GM21717 (cell line): Measurements from ENCODE around the gene ARPC2.
A peak's percentile ranks its signal among the peaks of the same experiment; 100 is the strongest.
"Not testable (repeated sequence)": the region's sequence is repeated elsewhere in the genome, so short reads cannot be mapped to it uniquely, and the experiment has no call there.

Source experiments
- ATAC-seq: cut with Tn5 transposase; IDR thresholded peaks from one replicate; pipeline ENCODE4 v1.9.1; 2021; ENCODE audit warnings: mild to moderate bottlenecking, moderate library complexity; ENCODE audit not compliant: unreplicated experiment

ARPC2 gene

DNA sequence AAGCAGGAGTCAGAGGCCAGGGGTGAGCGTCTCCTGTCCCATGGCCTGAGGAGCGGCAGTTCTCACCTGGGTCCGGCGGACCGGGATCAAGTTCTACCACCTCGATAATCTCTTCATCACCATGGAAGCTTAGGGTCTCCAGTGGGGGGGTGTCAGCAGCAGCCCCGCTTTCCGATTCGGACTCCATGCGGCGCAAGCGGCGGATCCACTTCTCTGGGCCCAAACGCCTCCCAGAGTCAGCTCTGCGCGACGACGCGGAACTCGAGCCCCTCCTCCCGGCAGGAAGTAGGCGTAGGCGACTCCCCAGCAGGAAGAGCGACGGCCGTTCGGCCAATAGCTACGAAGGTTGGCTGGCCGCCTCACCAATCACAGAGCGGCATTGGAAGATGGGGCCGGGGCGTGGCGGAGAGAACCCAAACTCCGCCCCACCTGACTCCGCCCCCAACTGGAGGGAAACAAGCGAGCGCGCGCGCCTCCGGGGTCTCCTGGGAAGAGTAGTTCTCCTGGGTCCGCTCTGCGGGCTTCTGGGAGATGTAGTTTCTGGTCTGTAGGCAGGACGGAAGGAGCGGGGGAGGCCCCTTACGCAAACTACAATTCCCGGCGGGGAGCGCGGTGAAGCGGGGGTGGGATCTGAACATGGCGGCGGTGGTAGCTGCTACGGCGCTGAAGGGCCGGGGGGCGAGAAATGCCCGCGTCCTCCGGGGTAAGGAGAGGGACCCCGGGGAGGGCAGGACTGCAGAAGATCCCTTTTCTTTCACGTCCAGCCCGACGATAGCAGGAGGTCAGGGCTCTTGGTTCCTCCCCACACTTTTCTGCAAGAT lies 53.1 kb downstream of the ARPC2 start, which contains the start of the genes AAMP and PNKD:
Gene AAMP, minus strand, starts transcription at position 238 of the 821 bp plus-strand sequence. Its CDS starts 51 bp downstream, at position 187.
Gene PNKD, plus strand, starts transcription at position 620 of the 821 bp plus-strand sequence. Its CDS starts 17 bp downstream, at position 637.
- ATAC-seq = peak; percentile 89

DNA sequence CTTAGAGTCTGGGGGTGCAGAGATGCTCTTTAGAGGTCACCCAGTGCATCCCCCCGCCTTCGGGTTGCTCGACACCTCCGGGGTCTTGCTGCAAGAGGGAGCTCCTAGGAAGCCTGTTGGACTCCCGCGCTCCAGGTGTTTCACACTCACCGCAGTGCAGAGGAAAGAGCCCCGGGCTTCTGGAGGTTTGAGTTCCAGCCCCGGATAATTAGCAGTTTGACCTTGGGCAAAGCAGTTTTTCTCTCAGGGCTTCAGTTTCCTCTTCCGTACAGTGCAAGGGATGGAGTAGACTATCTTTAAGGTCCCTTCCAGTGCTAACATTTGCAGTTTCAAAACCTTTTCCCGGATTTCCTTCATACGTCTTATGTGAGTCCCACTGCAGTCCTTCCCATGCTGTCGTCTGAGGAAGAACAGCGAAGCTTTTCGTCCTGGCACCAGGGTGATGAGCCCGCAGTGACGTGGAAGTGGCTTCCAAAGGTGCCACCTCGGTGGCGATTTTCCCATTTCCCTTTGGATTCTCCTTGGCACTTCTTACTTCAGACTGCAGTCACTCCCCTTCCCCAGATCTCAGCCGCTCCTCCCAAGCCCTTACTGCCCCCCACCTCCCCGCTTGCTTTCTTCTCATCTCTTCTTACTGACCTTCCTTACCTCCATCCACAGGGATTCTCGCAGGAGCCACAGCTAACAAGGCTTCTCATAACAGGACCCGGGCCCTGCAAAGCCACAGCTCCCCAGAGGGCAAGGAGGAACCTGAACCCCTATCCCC lies 53.9 kb downstream of the ARPC2 start:
- no peak for ATAC-seq

DNA sequence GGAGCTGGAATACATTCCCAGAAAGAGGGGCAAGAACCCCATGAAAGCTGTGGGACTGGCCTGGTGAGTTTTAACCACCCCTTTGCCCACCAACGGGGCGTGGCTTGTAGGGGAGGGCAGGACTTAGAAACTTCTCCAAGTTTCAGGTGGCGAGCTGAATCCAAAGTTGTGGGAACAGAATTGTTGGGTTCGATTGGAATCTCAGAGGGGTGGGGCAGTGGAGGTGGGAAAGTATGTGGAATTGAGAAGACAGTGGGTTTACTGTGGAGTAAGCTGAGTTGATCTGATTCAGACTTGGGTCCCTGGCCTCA lies 54.5 kb downstream of the ARPC2 start:
- ATAC-seq = no peak

DNA sequence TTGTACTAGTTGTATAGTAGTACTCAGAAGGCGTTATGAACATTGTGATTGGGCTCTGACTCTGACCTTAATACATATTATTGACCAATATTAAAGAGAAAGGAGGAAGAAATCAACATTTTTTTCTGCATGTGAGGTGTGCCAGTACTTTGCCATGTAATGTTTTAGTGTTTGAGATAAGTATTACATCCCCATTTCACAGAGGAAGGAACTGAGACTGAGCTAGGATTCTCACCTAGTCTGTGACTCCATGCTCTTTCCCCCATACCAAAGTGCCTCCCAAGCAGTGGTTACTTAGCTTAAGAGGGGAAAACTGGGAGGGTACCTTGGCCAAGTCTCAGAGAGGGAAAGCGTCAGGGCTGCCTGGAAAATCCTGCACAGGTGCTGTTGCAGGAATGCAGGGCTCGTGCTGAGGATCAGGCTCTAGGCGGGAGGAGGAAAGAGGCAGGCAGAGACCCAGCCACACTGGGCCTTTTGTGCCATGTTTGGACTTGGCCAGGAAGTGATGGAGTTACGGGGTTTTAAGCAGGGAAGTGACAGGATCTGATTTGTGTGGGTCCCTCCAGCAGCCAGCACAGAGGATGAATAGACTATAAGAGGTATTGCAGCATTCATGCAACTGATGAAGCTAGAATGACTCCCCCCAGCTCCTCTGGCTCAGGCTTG lies 55.0 kb downstream of the ARPC2 start:
- no peak for ATAC-seq

DNA sequence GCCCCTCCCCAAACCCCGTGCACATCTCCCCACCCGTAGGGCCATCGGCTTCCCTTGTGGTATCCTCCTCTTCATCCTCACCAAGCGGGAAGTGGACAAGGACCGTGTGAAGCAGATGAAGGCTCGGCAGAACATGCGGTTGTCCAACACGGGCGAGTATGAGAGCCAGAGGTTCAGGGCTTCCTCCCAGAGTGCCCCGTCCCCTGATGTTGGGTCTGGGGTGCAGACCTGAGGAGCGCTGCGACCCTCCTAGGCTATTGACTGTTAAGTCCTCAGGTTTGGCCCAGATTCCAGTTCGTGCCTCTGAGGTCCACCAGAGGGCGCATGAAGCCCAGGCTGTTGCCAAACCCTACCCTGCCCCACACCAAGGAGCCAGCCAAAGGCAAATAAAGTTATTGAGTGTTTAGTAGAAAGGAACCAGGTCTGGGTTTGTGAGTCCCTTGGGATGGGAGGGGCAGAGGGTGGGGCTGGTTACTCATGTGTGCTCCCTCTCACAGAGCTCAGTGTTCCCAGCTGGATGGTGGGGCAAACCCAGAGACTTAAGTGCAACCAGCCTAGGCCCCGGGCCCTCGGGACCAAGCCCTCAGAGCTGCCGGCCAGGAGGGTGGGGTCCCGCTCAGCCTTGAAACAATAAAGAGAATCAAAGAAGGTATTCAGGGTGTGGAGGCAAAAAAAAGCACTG lies 55.7 kb downstream of the ARPC2 start:
- no peak for ATAC-seq

DNA sequence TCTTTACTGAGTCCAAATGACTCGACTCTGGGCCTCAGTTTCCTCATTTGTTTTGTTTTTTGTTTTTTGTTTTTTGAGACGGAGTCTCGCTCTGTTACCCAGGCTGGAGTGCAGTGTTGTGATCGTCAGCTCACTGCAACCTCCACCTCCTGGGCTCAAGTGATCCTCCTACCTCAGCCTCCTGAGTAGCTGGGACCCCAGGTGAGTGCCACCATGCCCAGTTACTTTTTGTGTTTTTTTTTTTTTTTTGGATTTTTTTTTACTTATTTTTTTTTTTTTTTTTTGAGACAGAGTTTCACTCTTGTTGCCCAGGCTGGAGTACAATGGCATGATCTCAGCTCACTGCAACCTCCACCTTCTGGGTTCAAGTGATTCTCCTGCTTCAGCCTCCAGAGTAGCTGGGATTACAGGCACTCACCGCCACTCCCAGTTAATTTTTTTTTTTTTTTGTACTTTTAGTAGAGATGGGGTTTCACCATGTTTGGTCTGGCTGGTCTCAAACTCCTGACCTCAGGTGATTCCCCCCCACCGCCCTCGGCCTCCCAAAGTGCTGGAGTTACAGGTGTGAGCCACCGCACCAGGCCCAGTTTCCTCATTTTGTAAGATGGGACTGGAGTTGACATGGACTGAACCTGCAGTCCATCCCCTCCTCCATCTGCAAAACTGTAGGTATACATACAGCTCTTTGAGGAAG lies 56.4 kb downstream of the ARPC2 start:
- ATAC-seq = not testable (repeated sequence)

DNA sequence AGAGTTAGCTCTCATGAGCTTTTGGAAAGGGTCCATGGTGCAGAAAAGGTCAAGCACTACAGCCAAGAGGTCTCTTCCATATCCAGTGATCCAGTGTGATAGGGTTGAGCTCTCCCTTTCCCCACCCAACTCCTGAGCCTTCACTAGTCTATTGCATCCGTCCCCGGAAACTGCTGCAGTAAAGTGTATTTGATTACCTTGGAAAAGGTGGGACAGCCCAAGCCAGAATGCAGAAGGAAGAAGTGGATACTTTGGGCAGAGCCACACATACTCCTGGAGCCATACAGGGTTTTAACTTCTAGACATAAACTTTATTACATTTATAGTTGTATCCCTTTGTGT lies 56.9 kb downstream of the ARPC2 start:
- ATAC-seq = no peak

DNA sequence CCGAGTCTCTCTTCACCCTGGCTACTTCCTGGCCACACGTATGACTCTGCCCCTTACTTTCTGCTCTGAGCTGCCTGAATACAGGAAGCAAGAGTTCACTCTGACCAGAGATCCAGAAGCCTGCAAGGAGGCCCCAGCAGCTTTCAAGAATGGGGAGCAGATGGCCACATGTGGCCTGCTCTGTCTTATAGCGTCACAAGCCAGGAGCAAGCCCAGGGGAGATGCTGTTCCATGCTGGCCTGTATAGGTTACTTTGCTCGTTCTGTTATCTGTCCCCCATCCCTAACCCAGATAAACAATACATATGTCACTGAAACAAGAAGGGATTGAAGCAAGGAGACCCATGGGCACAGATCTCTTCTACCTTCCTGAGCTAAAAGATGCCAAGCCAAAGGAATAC lies 57.6 kb downstream of the ARPC2 start:
- ATAC-seq = no peak

DNA sequence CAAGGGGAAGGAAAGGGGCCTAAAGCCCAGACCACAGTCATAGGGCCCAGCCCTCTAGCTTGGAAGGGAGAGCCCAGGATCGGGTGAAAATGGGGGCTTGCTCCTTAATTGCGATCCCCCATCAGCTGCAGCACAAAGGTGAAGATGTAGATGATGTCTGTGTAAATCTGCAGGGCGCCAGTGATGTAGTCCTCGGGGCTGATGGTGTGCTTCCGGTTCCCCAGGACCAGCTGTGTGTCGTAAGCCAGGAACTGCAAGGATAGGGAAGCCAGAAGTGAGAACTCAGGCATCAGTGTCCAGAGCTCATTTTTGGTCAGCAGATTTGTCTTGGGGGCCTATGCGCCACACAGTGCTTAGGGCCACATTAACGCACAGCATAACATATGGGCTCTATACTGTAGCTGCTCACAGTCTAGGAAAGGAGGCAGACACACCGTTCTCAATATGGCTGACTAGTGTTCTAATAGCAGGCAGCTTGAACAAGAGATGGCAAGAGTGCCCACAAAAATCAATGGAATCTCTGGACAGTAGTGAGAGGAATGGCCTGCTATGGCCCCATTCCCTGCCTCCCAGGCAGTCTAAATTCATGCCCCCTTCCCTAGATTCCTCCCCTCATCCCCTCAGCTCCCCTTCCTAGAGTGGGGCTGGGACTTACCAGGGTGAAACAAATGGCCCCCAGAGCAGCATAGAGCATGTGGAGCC lies 58.5 kb downstream of the ARPC2 start:
- ATAC-seq = no peak

DNA sequence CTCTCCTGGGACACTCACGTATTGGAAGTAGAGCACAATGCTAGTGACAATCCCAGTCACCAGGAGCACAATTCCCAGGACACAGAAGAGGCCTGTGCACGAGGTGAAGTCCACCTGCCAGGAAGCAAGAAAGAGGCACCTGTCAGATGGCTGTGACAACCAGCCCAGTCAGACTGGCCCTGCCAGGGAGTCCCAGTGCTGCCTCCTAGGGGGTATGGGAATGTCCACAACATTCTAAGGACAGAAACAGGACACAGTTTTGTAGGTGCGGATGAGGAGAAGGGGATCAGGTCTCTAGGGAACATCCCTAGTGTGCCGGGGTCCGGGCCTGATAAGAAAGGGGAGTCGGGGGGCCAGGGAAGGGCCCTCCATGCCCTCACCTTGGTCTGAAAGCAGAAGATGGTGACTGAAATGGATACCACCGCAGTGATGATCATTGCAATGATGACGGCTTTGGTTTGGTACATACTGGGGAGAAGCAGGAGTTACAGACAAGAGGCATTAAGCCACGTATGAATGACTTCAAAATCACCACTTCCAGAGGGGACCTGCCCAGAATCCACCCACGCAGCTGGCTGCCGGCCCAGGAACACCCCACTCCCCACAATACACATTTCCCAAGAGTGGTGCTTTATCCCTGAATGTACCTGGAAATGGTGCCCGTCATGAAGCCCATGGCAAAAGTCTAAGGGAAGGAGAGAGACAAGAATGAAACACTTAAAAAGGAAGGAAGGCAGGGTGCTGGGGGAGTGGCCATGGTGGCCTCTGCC lies 60.2 kb downstream of the ARPC2 start:
- ATAC-seq = no peak

DNA sequence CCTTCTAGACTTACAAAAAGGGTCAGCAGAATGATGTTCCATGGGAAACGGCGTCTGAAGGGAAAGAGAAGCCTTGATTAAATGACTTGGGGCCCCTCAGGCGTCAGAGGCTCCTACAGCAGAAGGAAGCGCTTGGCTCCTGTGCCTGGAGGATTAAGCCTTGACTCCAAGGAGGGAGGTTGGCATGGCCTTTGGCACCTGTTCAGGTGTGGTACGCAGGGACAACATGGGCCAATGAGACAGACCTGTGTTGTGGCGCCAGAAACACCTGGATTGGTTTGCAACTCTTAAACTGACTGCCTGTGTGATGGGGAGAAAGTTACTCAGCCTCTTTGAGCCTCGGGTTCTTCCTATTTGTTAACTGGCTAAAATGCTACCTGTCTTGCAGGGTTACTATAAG lies 60.9 kb downstream of the ARPC2 start:
- ATAC-seq = no peak

DNA sequence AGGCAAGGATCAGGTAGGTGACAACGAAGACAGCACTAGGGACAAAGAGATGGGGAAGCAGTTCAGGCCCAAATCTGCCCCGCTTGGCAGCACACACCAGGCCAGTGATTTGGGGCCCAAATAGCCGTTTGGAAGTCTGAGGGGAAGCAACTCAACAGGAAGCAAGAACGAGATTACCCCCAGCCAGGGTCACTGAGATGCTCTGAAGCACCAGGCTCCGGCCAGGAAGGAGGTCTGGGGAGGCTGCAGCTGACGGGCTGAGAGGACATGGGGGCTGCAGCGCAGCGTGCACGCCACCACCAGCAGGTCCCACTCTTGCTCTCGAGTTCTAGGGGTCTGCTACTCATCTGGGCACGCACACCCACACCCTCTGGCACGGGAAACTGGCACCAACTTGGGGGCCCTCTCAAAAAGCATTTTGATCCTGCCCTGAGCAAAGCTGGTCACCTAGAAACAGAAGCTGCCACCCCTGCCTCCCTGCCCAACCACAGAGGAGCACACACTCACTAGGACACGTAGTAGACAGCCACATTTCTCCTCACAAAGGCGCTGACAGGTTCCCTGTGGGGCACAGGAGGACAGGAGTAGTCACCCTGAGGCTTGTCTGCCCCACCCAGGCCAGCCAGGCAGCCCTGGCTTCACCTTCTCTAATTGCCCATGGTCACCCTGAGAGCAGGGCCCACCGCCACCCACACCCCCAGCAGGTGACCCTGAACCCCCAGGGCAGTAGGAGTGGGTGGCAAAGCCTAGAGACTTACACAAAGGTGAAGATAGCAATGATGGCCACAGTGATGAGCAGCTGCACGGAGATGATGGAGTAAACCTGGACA lies 61.8 kb downstream of the ARPC2 start:
- ATAC-seq = no peak

DNA sequence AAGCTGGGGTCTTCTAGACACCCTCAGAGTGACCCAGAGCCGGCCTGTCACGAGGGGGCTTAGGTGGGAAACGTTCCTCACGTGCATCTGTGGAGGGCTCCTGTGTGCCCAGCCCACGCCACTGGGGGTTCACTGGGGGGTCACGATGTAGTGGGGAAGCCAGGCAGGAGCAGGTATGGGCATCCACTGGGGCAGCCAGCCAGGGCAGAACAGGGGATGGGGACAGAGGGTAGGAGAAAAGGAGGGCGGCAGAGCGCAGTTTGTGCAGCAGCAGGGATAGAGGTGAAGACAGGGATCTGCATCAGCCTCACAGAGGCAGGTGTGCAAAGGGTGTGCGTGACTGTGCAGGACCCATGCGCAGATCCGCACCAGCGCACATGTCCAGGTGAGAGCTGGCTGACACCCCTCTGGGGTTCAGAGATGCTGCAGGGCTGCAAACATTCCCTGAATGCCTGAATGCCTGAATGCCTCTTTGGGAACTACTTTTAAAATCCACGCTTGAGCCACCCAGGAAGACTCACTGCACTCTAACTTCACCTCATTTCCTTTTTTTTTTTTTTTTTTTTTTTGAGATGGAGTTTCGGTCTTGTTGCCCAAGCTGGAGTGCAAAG lies 63.4 kb downstream of the ARPC2 start:
- ATAC-seq = no peak

DNA sequence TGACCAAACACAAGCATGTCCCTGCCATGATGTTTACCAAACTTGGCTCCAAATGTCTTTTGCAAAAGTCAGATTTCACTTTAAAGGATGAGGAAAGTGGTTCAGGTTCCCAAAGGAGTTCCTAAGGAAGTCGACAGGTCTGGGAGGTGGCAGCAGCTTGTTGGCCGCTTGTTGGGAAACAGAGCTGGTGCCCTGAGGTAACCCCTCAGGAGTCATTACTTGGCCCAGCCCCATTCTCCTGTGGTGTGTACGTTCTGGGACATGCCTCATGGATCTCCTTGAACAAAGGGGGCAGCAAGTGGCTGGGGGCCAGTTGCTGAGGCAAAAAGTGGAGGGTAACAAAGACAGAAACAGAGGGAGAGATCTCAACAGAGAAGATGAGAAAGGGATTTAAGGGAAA lies 64.5 kb downstream of the ARPC2 start:
- ATAC-seq = no peak

DNA sequence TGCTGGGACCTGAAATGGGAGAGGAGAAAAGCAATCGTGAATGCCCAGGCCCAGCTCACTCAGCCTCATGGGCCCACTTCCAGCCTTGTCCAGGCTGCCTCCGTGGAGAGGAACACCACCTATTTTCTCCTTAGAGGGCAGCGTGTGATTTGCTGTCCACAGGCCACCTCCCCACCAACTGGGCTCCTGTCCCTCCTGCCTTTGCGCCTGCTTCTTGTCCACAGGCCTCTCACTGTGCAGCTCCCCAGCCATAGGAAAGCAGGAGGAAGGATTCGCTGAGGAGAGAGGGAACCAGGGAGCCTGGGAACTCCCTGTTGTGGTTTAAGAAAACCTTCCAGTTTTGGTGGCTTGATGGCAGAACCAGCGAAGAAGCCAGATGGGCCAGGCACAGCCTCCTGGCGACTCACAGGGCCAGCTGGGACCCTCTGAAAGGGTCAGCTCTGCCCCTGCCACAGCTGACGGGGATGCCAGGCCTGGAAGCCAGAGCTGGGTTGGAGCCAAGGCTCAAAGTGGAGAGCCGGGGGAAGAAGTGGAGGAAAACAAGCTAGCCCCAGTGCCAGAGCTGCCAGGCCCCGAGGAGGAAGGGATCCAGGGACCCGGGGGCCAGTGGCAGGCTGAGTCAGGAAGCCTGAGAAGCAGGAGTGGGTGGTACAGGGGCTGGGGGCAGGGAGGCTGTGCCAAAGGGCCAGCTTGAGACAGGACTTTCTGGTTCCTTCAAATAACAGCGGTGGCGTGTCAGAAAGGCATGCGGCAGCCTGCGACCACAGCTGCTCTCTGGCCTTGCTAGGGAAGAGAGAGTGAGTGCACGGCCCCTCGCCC lies 65.4 kb downstream of the ARPC2 start:
- no peak for ATAC-seq

DNA sequence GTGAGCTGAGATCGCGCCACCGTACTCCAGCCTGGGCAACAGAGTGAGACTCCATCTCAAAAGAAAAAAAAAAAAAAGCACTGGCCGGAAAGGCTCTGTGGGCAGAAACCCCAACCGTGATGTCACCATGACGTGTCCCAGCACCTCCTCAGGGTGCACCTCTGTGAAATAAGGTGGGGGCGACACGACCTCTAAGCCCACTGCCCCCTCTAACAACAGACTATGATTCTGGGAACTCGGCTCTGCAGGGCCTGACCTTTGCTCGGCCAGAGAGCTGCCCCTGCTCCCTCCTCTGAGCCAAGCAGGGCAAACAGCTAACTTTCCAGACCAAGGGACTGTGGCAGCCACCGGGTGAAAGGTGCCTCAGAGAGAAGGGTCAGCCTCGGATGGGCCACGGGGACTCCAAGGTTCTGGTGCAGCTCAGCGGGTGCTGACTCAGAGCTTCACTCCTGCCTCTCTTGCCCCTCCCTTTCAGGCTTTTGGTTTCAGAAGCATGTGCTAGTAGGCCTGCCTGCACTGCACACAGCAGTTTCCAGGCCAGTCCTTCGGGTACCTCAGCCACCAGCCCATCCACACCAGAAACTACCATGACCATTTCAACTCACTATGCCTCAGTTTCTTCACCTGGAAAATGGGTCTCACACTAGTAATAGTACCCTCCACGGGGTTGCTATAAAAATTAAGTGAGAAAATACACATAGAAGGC lies 67.3 kb downstream of the ARPC2 start:
- peak; percentile 51 for ATAC-seq

DNA sequence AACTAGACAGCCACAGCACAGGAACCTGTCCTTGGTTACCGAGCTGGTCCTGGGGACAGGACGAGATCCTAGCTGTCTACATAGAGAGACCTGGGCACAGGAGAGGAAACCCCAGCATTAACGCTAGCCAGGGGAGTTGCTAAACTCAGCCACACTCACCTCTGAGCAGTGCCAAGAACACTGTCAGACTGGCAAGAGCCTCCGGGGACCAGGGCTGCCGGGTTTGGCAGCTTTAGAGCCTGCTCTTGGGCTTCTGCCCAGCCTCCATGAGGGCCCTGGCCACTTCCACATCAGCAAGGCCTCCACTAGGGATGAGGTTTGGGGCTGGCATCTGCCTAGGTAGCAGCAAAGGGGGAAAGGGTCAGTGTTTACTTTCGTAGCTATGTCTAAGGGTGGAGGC lies 68.6 kb downstream of the ARPC2 start:
- ATAC-seq = no peak
